Activated naive CD4-positive, alpha-beta T cell treated with anti-CD3 and anti-CD28 coated beads, Interleukin-2, amount 10 ng/mL, durations not matched to agents 7 days and 5 days (primary cell): ENCODE results near the gene FPR3.

Experiments
- CTCF ChIA-PET: fragments of 350-600 bp; sonication (Branson Sonifier 250); formaldehyde crosslinking; loops from one replicate; lab custom pipeline; 2021; ENCODE audit warnings: antibody characterized with exemption; lab: Charles Lee
- DNase-seq: peaks from one replicate; pipeline ENCODE4 v3.0.0-alpha.2; 2020
- H3K27ac Mint-ChIP-seq: one replicate; pipeline ENCODE4 v1.8.0; 2021; ENCODE audit warnings: mild to moderate bottlenecking, moderate library complexity, mixed read lengths
- H3K27me3 Mint-ChIP-seq: one replicate; pipeline ENCODE4 v1.8.0; 2021; ENCODE audit warnings: mild to moderate bottlenecking, mixed read lengths
- H3K36me3 Mint-ChIP-seq: one replicate; pipeline ENCODE4 v1.8.0; 2021; ENCODE audit warnings: mixed read lengths
- H3K4me1 Mint-ChIP-seq: one replicate; pipeline ENCODE4 v1.8.0; 2021; ENCODE audit warnings: mixed read lengths
- H3K4me3 Mint-ChIP-seq: one replicate; pipeline ENCODE4 v1.8.0; 2021; ENCODE audit warnings: mild to moderate bottlenecking, moderate library complexity, mixed read lengths
- H3K9me3 Mint-ChIP-seq: one replicate; pipeline ENCODE4 v1.8.0; 2021; ENCODE audit warnings: mixed read lengths

FPR3 gene

DNA sequence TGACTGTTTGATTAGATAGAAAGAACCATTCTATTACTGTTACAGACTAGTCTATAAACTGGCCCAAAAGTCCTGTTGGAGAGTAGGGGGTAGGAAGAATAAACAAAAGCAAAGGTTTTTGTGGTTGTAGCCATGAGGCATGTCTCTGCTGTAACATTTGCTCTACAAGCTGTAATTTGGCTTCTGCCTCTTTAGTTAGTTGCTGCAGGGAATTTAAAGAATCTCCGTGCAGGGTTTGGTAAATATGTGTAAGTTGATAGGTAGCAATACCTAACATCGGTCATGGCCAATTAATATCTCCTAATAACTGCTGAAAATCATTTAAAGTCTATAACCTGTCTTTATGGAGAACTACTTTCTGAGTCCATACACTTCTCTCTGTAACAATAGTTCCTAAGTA, 13.0 kb downstream of the FPR3 start:
- CTCF ChIA-PET = no interaction called here
- no peak overlapping the region for H3K27ac Mint-ChIP-seq
- H3K9me3 Mint-ChIP-seq = peaks cover 36% of the 10 kb centered on the region
- H3K4me3 Mint-ChIP-seq = no peak overlapping the region
- H3K36me3 Mint-ChIP-seq = no peaks in the 10 kb centered on the region
- no peak for DNase-seq
- no peaks in the 10 kb centered on the region for H3K4me1 Mint-ChIP-seq
- no peaks in the 10 kb centered on the region for H3K27me3 Mint-ChIP-seq

DNA sequence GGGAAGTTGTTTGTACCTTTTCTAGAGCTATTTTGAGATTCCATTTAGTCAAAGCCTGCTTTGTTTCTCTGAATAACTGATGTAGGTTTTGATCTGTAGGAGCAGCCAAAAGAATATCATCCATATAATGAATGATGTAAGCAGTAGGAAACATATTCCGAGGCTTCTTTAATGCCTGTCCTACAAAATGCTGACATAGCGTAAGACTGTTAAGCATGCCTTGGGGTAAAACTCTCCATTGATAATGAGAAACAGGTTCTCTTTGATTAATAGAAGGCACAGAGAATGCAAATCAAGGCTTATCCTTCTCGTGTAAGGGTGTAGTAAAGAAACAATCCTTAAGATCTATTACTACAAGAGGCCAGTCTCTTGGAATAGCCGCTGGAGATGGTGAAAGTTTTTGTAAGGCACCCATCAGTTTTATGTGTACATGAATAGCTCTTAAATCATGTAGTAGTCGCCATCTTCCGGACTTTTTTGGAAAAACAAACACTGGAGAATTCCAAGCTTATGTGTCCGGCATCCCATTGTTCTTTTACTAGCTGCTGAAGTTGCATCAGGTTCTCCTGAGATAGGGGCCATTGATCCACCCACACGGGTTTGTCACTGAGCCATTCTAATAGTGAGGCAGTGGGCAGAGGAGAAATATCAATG, 13.5 kb downstream of the FPR3 start:
- CTCF ChIA-PET = interaction anchor here (0.5 kb wide), 1 partner anchor 278 kb away, joined by 3 read pairs; no protein-coding TSS in a partner anchor
- no peak for DNase-seq
- Mint-ChIP-seq H3K4me1 (no peaks in the 10 kb centered on the region), H3K9me3 (peaks cover 33% of the 10 kb centered on the region), H3K27ac (no peak overlapping the region), H3K27me3 (no peaks in the 10 kb centered on the region), H3K36me3 (no peaks in the 10 kb centered on the region), H3K4me3 (no peak overlapping the region)

DNA sequence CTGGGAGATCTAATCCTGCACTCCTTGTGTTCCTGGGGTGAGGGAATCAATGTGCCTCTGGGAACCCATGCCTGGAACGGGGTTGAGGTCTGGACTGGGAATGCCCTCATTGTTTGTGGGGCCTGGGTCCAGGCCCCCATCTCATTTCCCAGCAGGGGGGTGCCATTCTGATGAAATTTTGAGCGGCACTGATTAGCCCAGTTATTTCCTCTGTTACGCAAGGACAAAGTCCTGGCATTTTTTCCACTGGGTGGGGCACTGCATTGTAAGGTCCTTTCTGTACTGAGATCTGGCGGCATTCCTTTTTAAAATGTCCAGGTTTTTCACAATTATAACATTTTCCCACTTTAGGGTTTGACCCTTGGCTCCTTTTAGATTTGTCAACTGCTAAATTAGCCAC, 14.8 kb downstream of the FPR3 start:
- Mint-ChIP-seq H3K27me3 (no peaks in the 10 kb centered on the region), H3K36me3 (no peaks in the 10 kb centered on the region), H3K4me1 (no peaks in the 10 kb centered on the region), H3K4me3 (no peak overlapping the region), H3K9me3 (peaks cover 39% of the 10 kb centered on the region), H3K27ac (no peak overlapping the region)
- CTCF ChIA-PET = interaction anchor here (1.1 kb wide), 1 partner anchor 153 kb away, joined by 3 read pairs; no protein-coding TSS in a partner anchor
- no peak for DNase-seq

DNA sequence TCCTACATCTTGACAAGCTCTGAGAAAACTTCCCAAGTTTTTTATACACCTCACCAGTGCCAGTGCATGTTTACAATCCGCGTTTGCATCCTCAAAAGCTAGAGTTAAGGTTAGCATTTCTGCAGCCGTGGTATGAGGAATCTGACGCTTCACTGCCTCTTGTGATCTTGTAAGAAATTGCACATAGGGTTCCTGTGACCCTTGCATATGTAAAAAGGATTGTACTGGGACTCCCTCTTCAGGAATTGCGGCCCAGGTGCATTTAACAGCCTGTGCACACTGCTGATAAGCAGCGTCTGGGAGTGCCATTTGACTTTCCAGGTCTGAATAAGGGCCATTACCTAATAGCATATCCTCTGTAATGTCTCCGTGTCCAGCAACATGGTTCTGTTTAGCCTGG, 15.3 kb downstream of the FPR3 start:
- CTCF ChIA-PET = interaction anchor here (1.1 kb wide), 1 partner anchor 153 kb away, joined by 3 read pairs; no protein-coding TSS in a partner anchor
- Mint-ChIP-seq H3K4me1 (no peaks in the 10 kb centered on the region), H3K27ac (no peak overlapping the region), H3K4me3 (no peak overlapping the region), H3K36me3 (no peaks in the 10 kb centered on the region), H3K27me3 (no peaks in the 10 kb centered on the region), H3K9me3 (peaks cover 37% of the 10 kb centered on the region)
- DNase-seq = no peak

DNA sequence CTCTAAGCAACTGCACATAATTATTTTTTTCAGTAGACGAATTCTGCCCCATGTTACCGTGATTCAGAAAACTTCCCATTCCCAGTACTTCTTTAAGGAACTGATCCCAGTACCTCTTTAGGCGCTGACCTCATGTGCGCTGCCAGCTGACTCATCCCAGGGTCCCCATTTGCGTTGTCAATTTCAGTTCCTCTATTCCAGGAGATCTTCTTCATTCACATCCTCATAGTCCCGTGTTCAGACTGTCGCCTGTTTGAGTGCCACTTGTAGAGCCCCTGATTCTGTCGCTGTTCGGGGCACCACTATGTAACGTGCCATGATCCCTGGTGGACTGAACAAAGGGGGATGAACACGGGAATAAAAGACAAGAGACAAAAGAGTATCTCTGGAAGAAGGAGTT, 16.4 kb downstream of the FPR3 start:
- no peak overlapping the region for H3K27ac Mint-ChIP-seq
- H3K9me3 Mint-ChIP-seq = peaks cover 29% of the 10 kb centered on the region
- no peaks in the 10 kb centered on the region for H3K36me3 Mint-ChIP-seq
- H3K4me3 Mint-ChIP-seq = no peak overlapping the region
- no peaks in the 10 kb centered on the region for H3K27me3 Mint-ChIP-seq
- CTCF ChIA-PET = no interaction called here
- no peak for DNase-seq
- H3K4me1 Mint-ChIP-seq = no peaks in the 10 kb centered on the region

DNA sequence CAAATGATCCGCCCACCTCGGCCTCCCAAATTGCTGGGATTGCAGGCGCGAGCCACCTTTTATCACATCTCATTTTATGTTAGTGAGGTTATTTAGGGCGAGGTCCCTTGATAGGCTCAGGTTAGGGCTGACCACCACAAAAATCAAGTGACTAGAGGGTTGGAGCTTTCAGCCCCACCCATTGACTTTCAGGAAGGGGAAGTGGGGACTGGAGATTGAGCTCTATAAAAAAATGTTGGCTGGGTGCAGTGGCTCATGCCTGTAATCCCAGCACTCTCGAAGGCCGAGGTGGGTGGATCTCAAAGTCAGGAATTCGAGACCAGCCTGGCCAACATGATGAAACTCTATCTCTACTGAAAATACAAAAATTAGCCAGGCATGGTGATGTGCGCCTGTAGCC, 20.1 kb downstream of the FPR3 start:
- Mint-ChIP-seq H3K27ac (no peak overlapping the region), H3K4me3 (no peak overlapping the region), H3K9me3 (peaks cover 32% of the 10 kb centered on the region), H3K36me3 (no peaks in the 10 kb centered on the region), H3K27me3 (no peaks in the 10 kb centered on the region), H3K4me1 (no peaks in the 10 kb centered on the region)
- DNase-seq = no peak
- CTCF ChIA-PET = no interaction called here

DNA sequence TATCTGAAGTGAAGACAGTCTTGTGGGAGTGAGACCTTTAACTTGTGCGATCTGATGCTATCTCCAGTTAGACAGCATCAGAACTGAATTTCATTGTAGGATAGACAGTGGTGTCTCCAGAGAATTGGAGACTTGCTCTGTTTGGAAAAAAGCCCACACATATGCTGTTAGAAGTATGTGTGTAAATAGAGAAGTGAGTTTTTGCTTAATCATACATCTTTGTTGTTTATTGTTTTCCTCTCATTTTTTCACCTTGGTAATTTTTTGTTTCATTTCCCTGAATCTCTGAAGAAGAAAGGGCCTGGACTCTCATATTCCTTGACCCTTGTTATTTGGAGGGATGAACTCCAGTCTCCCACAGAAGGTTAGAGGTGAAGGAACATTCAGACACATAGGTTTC, 21.8 kb downstream of the FPR3 start:
- Mint-ChIP-seq H3K27me3 (no peaks in the 10 kb centered on the region), H3K27ac (no peak overlapping the region), H3K4me1 (no peaks in the 10 kb centered on the region), H3K36me3 (no peaks in the 10 kb centered on the region), H3K4me3 (no peak overlapping the region), H3K9me3 (peaks cover 28% of the 10 kb centered on the region)
- CTCF ChIA-PET = no interaction called here
- no peak for DNase-seq

DNA sequence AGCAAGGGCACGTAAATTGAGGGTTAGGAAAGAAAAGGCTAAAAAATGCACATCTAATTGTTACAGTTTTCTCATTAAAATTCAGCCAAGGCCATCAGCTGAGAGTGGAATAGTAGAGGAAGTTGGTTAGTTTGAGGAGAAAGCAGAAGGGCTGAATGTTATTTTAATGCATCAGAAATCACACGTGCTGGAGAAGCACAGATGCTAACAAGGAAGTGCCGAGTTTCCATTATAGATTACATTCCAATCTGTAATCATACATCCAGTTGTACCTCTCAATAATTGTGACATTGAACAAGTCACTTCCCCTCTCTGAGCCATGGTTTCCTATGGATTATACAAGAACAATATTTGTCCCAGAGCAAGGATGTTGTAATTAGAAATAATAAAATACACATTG, 25.1 kb downstream of the FPR3 start:
- H3K4me3 Mint-ChIP-seq = no peak overlapping the region
- no peaks in the 10 kb centered on the region for H3K27me3 Mint-ChIP-seq
- peaks cover 47% of the 10 kb centered on the region for H3K9me3 Mint-ChIP-seq
- H3K27ac Mint-ChIP-seq = no peak overlapping the region
- CTCF ChIA-PET = no interaction called here
- no peaks in the 10 kb centered on the region for H3K36me3 Mint-ChIP-seq
- DNase-seq = no peak
- no peaks in the 10 kb centered on the region for H3K4me1 Mint-ChIP-seq

DNA sequence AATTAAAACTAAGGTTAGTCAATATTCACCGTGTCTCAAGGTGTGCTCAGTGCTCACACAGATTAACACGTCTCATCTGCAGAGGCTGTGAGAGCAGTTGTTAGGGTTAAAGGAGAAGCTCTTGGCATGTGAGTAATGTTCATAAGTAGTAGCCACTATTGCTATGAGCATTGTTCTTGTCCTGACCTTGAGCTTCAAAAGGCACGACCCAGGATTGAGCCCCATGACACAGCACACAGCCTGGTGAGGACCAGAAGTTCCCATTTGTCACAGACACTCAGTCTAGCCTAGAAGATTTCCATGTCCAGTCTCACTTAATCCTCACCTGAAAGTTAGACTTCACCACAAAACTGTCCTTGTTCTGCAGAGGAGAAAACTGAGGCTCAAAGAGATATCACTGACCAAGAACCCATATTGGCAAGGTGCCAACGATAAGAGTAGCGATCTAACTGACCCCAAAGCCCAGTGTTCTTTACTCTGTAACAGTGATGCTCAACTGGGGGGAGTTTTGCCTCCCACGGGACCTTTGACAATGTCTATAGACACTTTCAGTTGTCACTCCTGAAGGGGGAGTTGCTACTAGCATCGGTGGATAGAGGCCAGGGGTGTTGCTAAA, 26.0 kb downstream of the FPR3 start:
- no peak overlapping the region for H3K4me3 Mint-ChIP-seq
- no peaks in the 10 kb centered on the region for H3K4me1 Mint-ChIP-seq
- no peak for DNase-seq
- peaks cover 49% of the 10 kb centered on the region for H3K9me3 Mint-ChIP-seq
- no peaks in the 10 kb centered on the region for H3K27me3 Mint-ChIP-seq
- CTCF ChIA-PET = no interaction called here
- H3K36me3 Mint-ChIP-seq = no peaks in the 10 kb centered on the region
- H3K27ac Mint-ChIP-seq = no peak overlapping the region

DNA sequence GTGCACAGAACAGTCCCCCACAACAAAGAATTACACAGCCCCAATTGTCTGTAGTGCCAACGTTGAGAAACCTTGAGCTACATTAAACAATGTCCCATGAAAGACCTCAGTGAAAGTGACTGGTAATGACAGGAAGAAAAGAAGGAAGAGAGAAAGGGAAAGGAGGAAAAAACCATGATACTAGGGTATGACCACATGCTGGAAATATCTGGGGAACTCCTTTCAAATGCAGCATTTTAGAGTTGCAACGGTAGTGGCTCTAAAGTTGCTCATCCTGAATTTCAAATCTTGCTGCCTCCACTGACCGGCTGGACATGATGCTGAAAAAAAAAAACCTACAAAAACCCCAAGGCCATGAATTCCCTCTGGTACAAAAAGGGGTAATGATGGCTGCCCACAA, 26.5 kb downstream of the FPR3 start:
- peaks cover 53% of the 10 kb centered on the region for H3K9me3 Mint-ChIP-seq
- H3K36me3 Mint-ChIP-seq = no peaks in the 10 kb centered on the region
- DNase-seq = no peak
- no peak overlapping the region for H3K27ac Mint-ChIP-seq
- H3K4me1 Mint-ChIP-seq = no peaks in the 10 kb centered on the region
- H3K4me3 Mint-ChIP-seq = no peak overlapping the region
- CTCF ChIA-PET = no interaction called here
- H3K27me3 Mint-ChIP-seq = no peaks in the 10 kb centered on the region

DNA sequence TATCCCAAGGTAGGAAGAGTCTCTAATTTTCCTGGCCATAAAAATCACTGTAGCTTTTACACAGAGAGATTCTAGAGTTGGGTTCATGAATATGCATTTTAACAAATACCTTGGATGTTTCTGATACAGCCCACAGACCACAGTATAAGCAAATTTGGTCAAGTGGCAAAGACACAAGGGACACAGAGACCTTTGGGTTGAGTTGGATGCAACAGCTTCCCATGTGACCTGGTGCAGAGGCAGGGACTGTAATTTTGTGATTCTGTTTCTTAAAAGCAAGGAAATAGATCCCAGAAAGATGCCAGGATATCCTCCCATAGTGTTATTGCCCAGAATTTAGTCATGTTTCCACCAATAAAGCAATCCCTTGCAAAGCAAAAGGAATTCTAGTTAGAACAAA, 27.0 kb downstream of the FPR3 start:
- DNase-seq = no peak
- no peaks in the 10 kb centered on the region for H3K36me3 Mint-ChIP-seq
- H3K27me3 Mint-ChIP-seq = no peaks in the 10 kb centered on the region
- no peak overlapping the region for H3K27ac Mint-ChIP-seq
- no peaks in the 10 kb centered on the region for H3K4me1 Mint-ChIP-seq
- peaks cover 56% of the 10 kb centered on the region for H3K9me3 Mint-ChIP-seq
- no peak overlapping the region for H3K4me3 Mint-ChIP-seq
- CTCF ChIA-PET = no interaction called here

DNA sequence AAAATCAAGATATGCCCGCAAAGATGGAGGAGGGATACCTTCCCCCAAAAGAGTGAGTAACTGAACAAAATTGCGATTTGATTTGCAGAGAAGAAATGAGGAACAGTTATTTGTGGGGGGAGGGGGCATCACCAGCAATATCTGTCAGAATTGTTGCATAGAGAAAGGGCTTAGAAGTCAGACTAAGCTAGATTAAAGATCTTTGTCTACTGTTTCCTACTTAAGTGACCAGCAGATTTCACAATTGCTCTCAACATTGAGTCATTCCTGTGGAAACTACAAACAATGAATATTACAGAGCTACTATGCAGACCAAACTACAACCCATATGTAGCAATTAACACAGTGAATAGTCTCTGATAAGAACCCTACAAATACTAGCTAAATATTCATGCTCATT, 27.4 kb downstream of the FPR3 start:
- CTCF ChIA-PET = no interaction called here
- DNase-seq = no peak
- Mint-ChIP-seq H3K27ac (no peak overlapping the region), H3K4me3 (no peak overlapping the region), H3K4me1 (no peaks in the 10 kb centered on the region), H3K36me3 (no peaks in the 10 kb centered on the region), H3K9me3 (peaks cover 59% of the 10 kb centered on the region), H3K27me3 (no peaks in the 10 kb centered on the region)

DNA sequence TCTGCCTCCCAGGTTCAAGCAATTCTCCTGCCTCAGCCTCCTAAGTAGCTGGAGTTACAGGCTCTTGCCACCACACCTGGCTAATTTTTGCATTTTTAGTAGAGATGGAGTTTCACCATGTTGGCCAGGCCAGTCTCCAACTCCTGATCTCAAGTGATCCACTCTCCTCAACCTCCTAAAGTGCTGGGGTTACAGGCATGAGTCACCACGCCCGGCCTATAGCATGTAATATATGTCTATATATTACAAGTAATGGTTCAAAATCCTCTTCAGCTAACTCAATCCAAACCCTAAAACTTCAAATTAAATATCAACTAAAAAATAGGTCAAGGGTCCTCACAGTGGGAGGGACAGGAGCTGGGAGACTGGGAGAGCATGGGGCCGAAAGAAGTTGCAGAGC, 28.0 kb downstream of the FPR3 start:
- Mint-ChIP-seq H3K27me3 (no peaks in the 10 kb centered on the region), H3K36me3 (no peaks in the 10 kb centered on the region), H3K9me3 (peaks cover 61% of the 10 kb centered on the region), H3K4me1 (no peaks in the 10 kb centered on the region), H3K4me3 (no peak overlapping the region), H3K27ac (no peak overlapping the region)
- CTCF ChIA-PET = no interaction called here
- no peak for DNase-seq

DNA sequence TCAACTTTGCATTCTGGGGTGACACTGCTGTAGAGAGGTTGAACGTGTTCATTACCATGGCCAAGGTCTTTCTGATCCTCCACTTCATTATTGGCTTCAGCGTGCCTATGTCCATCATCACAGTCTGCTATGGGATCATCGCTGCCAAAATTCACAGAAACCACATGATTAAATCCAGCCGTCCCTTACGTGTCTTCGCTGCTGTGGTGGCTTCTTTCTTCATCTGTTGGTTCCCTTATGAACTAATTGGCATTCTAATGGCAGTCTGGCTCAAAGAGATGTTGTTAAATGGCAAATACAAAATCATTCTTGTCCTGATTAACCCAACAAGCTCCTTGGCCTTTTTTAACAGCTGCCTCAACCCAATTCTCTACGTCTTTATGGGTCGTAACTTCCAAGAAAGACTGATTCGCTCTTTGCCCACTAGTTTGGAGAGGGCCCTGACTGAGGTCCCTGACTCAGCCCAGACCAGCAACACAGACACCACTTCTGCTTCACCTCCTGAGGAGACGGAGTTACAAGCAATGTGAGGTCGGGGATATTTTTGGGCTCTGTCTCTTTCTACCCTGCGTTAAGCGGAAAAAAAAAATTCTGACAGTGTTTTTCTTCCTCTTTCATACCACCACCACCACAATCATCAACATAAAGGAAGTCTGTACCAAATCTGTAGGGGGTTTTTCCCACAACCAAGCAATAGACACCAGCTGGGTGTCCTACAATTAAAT, 29.5 kb downstream of the FPR3 start:
- H3K9me3 Mint-ChIP-seq = peaks cover 61% of the 10 kb centered on the region
- H3K36me3 Mint-ChIP-seq = no peaks in the 10 kb centered on the region
- no peaks in the 10 kb centered on the region for H3K27me3 Mint-ChIP-seq
- CTCF ChIA-PET = no interaction called here
- no peak for DNase-seq
- no peak overlapping the region for H3K4me3 Mint-ChIP-seq
- no peaks in the 10 kb centered on the region for H3K4me1 Mint-ChIP-seq
- H3K27ac Mint-ChIP-seq = no peak overlapping the region

DNA sequence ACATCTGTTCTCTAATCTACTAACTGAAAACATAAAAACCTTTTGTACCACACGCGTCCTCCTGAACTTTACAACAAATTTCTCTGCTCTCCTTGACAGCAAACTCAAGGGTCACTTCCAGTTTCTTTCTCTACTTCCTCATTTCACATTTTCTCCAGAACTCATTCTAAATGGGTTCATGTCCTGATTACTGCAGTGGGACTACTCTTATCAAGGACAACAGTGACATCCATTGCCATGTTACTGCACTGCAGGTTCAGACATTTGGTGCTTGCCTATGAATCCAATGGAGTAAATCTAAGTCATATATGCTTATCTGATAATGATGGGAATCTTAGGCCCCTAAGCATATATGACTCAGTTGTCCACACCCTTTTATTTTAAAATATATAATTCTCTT, 35.3 kb downstream of the FPR3 start:
- DNase-seq = no peak
- Mint-ChIP-seq H3K27ac (no peak overlapping the region), H3K36me3 (no peaks in the 10 kb centered on the region), H3K9me3 (peaks cover 44% of the 10 kb centered on the region), H3K4me3 (no peak overlapping the region), H3K4me1 (no peaks in the 10 kb centered on the region), H3K27me3 (no peaks in the 10 kb centered on the region)
- CTCF ChIA-PET = no interaction called here
